Upper lobe of left lung (tissue), 6 donors: ENCODE measurements around the gene SPATA13. TPM values are rescaled to one million over a fixed set of nuclear protein-coding genes. Genes with fewer than 3 reads are reported as not detected.

Source experiments
- ATAC-seq, 2 donors: fragments of 200-7000 bp; cut with Tn5 transposase; one replicate each; pipeline ENCODE4 v1.9.1; 2022; ENCODE audit warnings: mild to moderate bottlenecking in 2 of 2, moderate library complexity in 2 of 2; ENCODE audit not compliant: low FRiP score in 2 of 2
- DNase-seq, 2 donors: peaks; one replicate each; pipeline ENCODE4 v3.0.0-alpha.2; 2019 to 2020
- H3K27ac ChIP-seq, 4 donors: fragments of 200-600 bp; sonication (generic); one replicate each; pipeline ENCODE4 v1.5.1; 2016 to 2019
- H3K27me3 ChIP-seq, 4 donors: fragments of 200-600 bp; sonication (generic); one replicate each; pipeline ENCODE4 v1.5.1; 2017 to 2019
- H3K36me3 ChIP-seq, 4 donors: fragments of 200-600 bp; sonication (generic); one replicate each; pipeline ENCODE4 v1.5.1; 2016 to 2019
- H3K4me1 ChIP-seq, 4 donors: fragments of 200-600 bp; sonication (generic); one replicate each; pipeline ENCODE4 v1.5.1; 2018 to 2019
- H3K4me3 ChIP-seq, 4 donors: fragments of 200-600 bp; sonication (generic); one replicate each; pipeline ENCODE4 v1.5.1; 2017 to 2019; ENCODE audit warnings: mild to moderate bottlenecking in 2 of 4, moderate library complexity in 1 of 4
- H3K9me3 ChIP-seq, 4 donors: fragments of 200-600 bp; sonication (generic); one replicate each; pipeline ENCODE4 v1.5.1; 2018 to 2019
- EP300 ChIP-seq, 4 donors: sonication (generic); formaldehyde crosslinking; IDR thresholded peaks; one replicate each; pipeline ENCODE4 v1.5.1; 2017; ENCODE audit warnings: antibody characterized with exemption in 4 of 4, control low read depth in 2 of 4
- POLR2A ChIP-seq, 4 donors: fragments of 450-650 bp; IDR thresholded peaks; one replicate each; pipeline ENCODE4 v1.5.1; 2016 to 2017; ENCODE audit warnings: antibody characterized with exemption in 4 of 4, mild to moderate bottlenecking in 2 of 4
- POLR2AphosphoS5 ChIP-seq, 2 donors: sonication (generic); formaldehyde crosslinking; IDR thresholded peaks; one replicate each; pipeline ENCODE4 v1.5.1; 2017; ENCODE audit warnings: antibody characterized with exemption in 2 of 2
- WGBS, 2 donors: methylation state at CpG; one replicate each; pipeline ENCODE4 v1.1.5; 2017 to 2018; 5-methylcytosine and 5-hydroxymethylcytosine counted together
- total RNA-seq, 6 donors: library from RNA; depleted of rRNA in 4 of 6; stranded (reverse); fragments of >200 nt in 4 of 6; gene quantifications; one replicate each; pipeline versions ENCODE4 v1.1.0 to v1.2.1, GENCODE V29; 2016 to 2021
- TF ChIP-seq, protein P1 (sequence below), 6 experiments: fragments of 450-650 bp in 4 of 6; fragments of 200-600 bp in 2 of 6; sonication (generic) in 2 of 6; IDR thresholded peaks; one replicate each; pipeline ENCODE4 v1.5.1; 2016 to 2019; ENCODE audit warnings: antibody characterized with exemption in 6 of 6
- donor health status: DM: no; HTN: no; CAD: no; lungs with moderate emphysema.
- donor health status: DM: no; HTN: yes; CAD: no; lungs with severe emphysema.

SPATA13 gene
- total RNA-seq, 6 donors from 2014 or later: 31.2 to 77.5 (median 49.2) TPM

DNA sequence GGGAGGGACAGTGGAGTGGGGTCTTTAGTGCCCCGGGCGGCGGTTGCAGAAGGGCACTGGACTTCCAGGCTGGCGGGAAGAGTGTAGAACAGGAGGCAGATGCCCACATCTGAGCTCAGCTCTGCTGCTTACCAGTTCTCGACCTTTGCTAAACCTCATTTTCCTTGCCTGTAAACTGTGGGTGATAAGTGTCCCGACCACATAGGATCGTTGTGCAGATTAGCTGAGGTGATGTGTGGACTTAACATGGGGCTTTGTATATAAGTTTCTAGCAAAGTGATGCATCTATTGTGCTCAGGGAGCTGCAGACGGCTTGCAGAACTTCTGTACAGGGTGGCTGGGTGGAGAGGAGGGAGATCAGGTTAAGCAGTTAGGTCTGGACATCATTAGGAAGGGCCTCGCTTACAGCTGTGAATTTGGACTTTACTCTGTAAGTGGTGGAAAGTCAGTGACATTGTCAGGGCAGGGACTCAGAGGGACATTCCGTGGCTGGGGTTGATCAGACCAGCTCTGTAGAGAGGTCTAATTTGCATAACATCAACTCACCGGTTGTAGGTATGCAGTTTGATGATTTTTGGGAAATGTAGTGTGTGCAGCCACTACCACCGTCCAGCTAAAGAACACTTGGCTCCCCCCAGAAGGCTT is 70.0 kb downstream of the SPATA13 start:
- Histone ChIP-seq H3K27ac (no peak overlapping the region), H3K4me3 (no peak overlapping the region), H3K27me3 (no peaks in the 10 kb centered on the region), H3K9me3 (no peaks in the 10 kb centered on the region), H3K36me3 (peaks cover 0 to 6% (median 1%) of the 10 kb centered on the region in 4 donors), H3K4me1 (peaks cover 0 to 18% (median 4%) of the 10 kb centered on the region in 4 donors)
- ATAC-seq: no peak
- WGBS, 2 donors: 66 to 72% methylated on average over 8 to 12 of the region's 12 CpGs
- DNase-seq: no peak
- TF ChIP-seq, protein P1, sequence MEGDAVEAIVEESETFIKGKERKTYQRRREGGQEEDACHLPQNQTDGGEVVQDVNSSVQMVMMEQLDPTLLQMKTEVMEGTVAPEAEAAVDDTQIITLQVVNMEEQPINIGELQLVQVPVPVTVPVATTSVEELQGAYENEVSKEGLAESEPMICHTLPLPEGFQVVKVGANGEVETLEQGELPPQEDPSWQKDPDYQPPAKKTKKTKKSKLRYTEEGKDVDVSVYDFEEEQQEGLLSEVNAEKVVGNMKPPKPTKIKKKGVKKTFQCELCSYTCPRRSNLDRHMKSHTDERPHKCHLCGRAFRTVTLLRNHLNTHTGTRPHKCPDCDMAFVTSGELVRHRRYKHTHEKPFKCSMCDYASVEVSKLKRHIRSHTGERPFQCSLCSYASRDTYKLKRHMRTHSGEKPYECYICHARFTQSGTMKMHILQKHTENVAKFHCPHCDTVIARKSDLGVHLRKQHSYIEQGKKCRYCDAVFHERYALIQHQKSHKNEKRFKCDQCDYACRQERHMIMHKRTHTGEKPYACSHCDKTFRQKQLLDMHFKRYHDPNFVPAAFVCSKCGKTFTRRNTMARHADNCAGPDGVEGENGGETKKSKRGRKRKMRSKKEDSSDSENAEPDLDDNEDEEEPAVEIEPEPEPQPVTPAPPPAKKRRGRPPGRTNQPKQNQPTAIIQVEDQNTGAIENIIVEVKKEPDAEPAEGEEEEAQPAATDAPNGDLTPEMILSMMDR (IDR thresholded peaks at IDR 0.05): no peak
- TF ChIP-seq POLR2AphosphoS5 (IDR thresholded peaks at IDR 0.05) (no peak), POLR2A (IDR thresholded peaks at IDR 0.05) (no peak), EP300 (IDR thresholded peaks at IDR 0.05) (no peak)

DNA sequence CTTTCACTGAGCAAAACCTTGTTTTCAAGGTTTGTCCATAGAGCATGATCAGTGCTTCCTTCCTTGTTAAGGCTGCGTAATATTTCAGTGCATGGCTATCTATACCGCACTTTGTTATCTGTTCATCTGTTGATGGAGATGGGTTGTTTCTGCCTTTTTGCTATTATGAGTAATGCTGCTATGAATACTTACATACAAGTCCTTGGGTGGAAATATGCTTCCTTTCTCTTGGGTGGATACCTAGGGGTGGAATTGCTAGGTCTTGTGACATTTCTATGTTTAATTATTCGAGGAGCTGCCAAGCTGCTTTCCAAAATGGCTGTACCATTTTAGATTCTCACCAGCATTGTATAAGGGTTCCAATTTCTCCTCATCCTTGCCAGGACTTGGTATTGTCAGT is 70.9 kb downstream of the SPATA13 start:
- H3K4me3 ChIP-seq: no peak overlapping the region
- no peaks in the 10 kb centered on the region for H3K27me3 ChIP-seq
- TF ChIP-seq POLR2A (IDR thresholded peaks at IDR 0.05): no peak
- TF ChIP-seq, protein P1 (IDR thresholded peaks at IDR 0.05): no peak
- no peak for TF ChIP-seq POLR2AphosphoS5 (IDR thresholded peaks at IDR 0.05)
- no peak for TF ChIP-seq EP300 (IDR thresholded peaks at IDR 0.05)
- 82 to 87% methylated on average over 3 of the region's 3 CpGs for WGBS, 2 donors
- H3K9me3 ChIP-seq: no peaks in the 10 kb centered on the region
- ATAC-seq (no peak), DNase-seq (no peak)
- no peak overlapping the region for H3K27ac ChIP-seq
- no peaks in the 10 kb centered on the region for H3K36me3 ChIP-seq
- peaks cover 0 to 18% (median 4%) of the 10 kb centered on the region in 4 donors for H3K4me1 ChIP-seq

DNA sequence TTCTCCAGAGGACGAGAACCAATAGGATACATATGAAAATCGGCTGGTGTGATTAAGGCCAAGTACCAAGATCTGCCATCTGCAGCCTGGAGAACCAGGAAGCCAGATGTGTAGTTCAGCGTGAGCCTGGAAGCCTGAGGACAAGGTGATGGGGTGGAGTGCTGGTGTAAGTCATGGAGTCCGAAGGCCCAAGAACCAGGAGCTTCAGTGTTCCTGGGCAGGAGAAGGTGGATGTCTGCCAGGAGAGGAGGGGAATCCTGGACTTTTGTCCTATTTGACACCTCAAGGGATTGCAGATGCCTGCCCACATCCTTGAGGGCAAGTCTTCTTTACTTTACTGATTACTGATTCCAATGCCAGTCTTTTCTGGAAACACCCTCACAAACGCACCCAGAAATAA is 71.5 kb downstream of the SPATA13 start:
- Histone ChIP-seq H3K4me1 (peaks cover 0 to 18% (median 4%) of the 10 kb centered on the region in 4 donors), H3K27ac (no peak overlapping the region), H3K27me3 (no peaks in the 10 kb centered on the region), H3K9me3 (no peaks in the 10 kb centered on the region), H3K36me3 (no peaks in the 10 kb centered on the region), H3K4me3 (no peak overlapping the region)
- DNase-seq: no peak
- no peak for ATAC-seq
- TF ChIP-seq EP300 (IDR thresholded peaks at IDR 0.05): no peak
- 90% methylated on average over 5 of the region's 5 CpGs for WGBS, 2 donors

DNA sequence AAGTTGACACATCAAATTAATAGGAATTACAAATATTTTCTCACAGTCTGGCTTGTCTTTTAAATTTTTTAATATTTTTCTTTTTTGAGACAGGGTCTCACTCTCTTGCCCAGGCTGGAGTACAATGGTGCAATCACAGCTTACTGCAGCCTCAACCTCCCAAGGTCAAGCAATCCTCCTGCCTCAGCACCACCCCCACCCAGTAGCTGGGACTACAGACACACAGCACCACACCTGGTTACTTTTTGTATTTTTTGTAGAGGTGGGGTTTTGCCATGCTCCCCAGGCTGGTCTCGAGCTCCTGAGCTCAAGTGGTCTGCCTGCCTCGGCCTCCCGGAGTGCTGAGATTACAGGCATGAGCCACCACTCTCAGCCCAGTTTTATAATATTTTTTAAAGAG is 72.0 kb downstream of the SPATA13 start:
- DNase-seq: no peak
- H3K27ac ChIP-seq: no peak overlapping the region
- no peaks in the 10 kb centered on the region for H3K36me3 ChIP-seq
- no peak overlapping the region for H3K4me3 ChIP-seq
- no peaks in the 10 kb centered on the region for H3K27me3 ChIP-seq
- peaks cover 0 to 18% (median 4%) of the 10 kb centered on the region in 4 donors for H3K4me1 ChIP-seq
- TF ChIP-seq EP300 (IDR thresholded peaks at IDR 0.05): no peak
- TF ChIP-seq POLR2A (IDR thresholded peaks at IDR 0.05): no peak
- no peak for TF ChIP-seq POLR2AphosphoS5 (IDR thresholded peaks at IDR 0.05)
- TF ChIP-seq, protein P1 (IDR thresholded peaks at IDR 0.05): no peak
- H3K9me3 ChIP-seq: no peaks in the 10 kb centered on the region
- ATAC-seq: no peak
- 85 to 88% methylated on average over 3 of the region's 3 CpGs for WGBS, 2 donors

DNA sequence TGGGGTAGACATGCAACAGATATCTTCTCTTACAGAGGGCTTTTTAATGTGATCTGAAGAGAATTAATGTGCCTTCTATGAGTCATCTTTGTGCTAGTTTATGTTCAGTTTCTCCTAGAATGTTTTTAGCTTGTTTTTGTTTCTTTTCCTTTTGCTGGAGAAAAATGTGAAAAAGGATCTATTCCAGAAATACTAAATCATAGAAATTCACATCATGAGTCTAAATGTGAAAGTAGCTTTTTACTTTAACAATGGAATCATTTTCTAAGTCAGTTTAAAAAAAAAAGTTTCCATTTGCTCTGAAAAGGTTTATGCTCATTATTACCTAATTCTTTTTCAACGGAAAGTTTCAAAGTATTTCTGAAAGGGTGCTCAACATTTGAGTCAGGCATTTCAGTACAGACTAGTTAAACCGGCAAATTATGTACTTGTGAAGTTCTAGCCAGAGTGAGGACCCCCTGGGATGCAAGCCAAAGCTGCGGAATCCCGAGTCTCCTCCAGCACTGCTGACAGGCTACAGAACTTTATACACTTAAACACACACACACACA is 72.9 kb downstream of the SPATA13 start:
- no peak for TF ChIP-seq EP300 (IDR thresholded peaks at IDR 0.05)
- TF ChIP-seq, protein P1 (IDR thresholded peaks at IDR 0.05): no peak
- TF ChIP-seq POLR2A (IDR thresholded peaks at IDR 0.05): no peak
- TF ChIP-seq POLR2AphosphoS5 (IDR thresholded peaks at IDR 0.05): no peak
- H3K36me3 ChIP-seq: no peaks in the 10 kb centered on the region
- H3K4me1 ChIP-seq: peaks cover 0 to 16% (median 4%) of the 10 kb centered on the region in 4 donors
- no peak for DNase-seq
- ATAC-seq: no peak
- H3K27ac ChIP-seq: no peak overlapping the region
- H3K4me3 ChIP-seq: no peak overlapping the region
- WGBS, 2 donors: 43 to 55% methylated on average over 4 of the region's 4 CpGs
- no peaks in the 10 kb centered on the region for H3K9me3 ChIP-seq
- H3K27me3 ChIP-seq: no peaks in the 10 kb centered on the region
